ENCODE measurements around the gene PHPT1. TPM values are rescaled to one million over a fixed set of nuclear protein-coding genes. Genes with fewer than 3 reads are reported as not detected.
"Not testable (repeated sequence)": the region's sequence is repeated elsewhere in the genome, so short reads cannot be mapped to it uniquely, and the experiment has no call there.

The PHPT1 gene
- total RNA-seq, result 131 and 142 TPM in 2 replicates
- long read RNA-seq, transcript PHPT1-201 (3 exons, 890 nt), result major isoform, 26 of 32 reads
- long read RNA-seq, partial matches to known transcripts, result 1 of 32 reads
- long read RNA-seq, other reads (novel, unspliced or antisense), result 5 of 32 reads

DNA sequence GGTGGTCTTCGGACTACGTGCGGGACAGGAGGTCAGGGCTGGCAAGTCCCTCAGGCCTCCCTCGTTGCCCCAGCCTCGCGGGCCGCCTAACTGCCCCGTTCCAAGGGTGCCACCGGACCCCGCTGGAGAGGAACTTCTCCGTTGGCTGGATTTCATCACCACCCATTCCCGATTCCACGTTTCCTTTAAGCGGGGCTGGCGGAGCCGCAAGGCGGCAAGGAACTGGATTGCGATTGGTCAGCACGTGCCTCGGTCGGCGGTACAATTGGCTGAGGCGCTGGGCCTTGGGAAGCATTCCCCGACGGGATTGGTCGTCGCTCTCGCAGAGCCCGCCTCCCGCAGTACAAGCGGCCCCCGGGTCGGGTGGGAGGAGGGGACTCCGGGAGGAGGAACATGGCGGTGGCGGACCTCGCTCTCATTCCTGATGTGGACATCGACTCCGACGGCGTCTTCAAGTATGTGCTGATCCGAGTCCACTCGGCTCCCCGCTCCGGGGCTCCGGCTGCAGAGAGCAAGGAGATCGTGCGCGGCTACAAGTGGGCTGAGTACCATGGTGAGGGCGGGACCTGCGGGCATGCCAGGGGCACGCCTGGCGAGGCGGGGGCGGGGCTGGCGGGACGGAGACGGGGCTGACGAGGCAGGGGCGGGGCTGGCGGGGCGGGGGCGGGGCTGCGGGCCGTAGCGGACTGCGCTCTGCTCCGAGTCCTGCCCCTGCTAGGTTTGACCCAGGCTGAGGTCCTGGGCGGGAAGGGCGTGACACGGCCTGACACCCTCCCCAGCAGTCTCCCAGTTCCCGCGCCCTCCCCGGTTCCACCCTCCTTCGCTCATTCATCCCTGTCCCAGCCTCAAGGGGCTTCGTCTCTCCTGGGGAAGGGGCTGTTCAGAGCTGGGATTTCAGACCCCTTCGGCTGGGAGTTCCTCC lies at the start of gene PHPT1:
PHPT1 (plus strand) TSS at position 372 of the 922 bp plus-strand sequence; CDS start at position 394, 22 bp downstream.
- peak; percentile 100 for DNase-seq (ENCODE audit: extremely low spot score, unreplicated experiment)
- no peak for TF ChIP-seq CTCF (IDR thresholded peaks at IDR 0.05)
- H3K4me3 Mint-ChIP-seq (ENCODE audit: unreplicated experiment), result peak within 1 kb of the TSS; percentile 94
- peak within 1 kb of the TSS; percentile 97 for H3K27ac Mint-ChIP-seq (ENCODE audit: unreplicated experiment)
- H3K4me1 Mint-ChIP-seq (ENCODE audit: unreplicated experiment), result peaks cover 22% of the 10 kb centered on the region
- H3K36me3 Mint-ChIP-seq (ENCODE audit: unreplicated experiment), result no peaks in the 10 kb centered on the region
- H3K9me3 Mint-ChIP-seq (ENCODE audit: unreplicated experiment), result no peaks in the 10 kb centered on the region
- no peaks in the 10 kb centered on the region for H3K27me3 Mint-ChIP-seq (ENCODE audit: unreplicated experiment)

GRCh38 chr9:136799854-136800657 lies 49.2 kb upstream of the PHPT1 start:
- no peak for TF ChIP-seq CTCF (IDR thresholded peaks at IDR 0.05)
- H3K4me1 Mint-ChIP-seq (ENCODE audit: unreplicated experiment), result peaks cover 24% of the 10 kb centered on the region
- H3K27ac Mint-ChIP-seq (ENCODE audit: unreplicated experiment), result peak overlapping the region; percentile 31
- no peaks in the 10 kb centered on the region for H3K9me3 Mint-ChIP-seq (ENCODE audit: unreplicated experiment)
- H3K27me3 Mint-ChIP-seq (ENCODE audit: unreplicated experiment), result peaks cover 19% of the 10 kb centered on the region
- H3K36me3 Mint-ChIP-seq (ENCODE audit: unreplicated experiment), result no peaks in the 10 kb centered on the region
- no peak for DNase-seq (ENCODE audit: extremely low spot score, unreplicated experiment)
- peak overlapping the region; percentile 72 for H3K4me3 Mint-ChIP-seq (ENCODE audit: unreplicated experiment)

DNA sequence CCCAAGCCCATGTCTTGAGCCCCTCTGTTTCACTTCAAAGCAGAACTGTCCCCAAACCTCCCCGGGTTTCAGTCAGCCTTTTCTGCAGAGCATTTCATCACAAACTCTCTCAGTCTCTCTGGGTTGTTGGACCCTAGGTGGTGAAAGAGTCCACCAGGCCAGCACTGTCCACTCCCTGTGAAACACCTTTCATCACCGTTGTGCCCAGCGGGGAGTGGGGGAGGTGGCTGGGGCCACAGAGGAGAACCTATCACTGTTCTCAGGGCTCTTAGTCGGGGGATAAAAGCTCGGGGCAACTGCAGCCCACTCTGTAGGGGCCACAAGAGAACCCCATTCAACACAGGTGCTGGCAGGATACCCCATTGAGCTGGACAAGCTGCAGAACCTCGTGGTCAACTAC lies 46.9 kb upstream of the PHPT1 start:
- H3K36me3 Mint-ChIP-seq (ENCODE audit: unreplicated experiment), result no peaks in the 10 kb centered on the region
- DNase-seq (ENCODE audit: extremely low spot score, unreplicated experiment), result no peak
- no peaks in the 10 kb centered on the region for H3K9me3 Mint-ChIP-seq (ENCODE audit: unreplicated experiment)
- peaks cover 13% of the 10 kb centered on the region for H3K27me3 Mint-ChIP-seq (ENCODE audit: unreplicated experiment)
- H3K4me1 Mint-ChIP-seq (ENCODE audit: unreplicated experiment), result peaks cover 21% of the 10 kb centered on the region
- no peak overlapping the region for H3K27ac Mint-ChIP-seq (ENCODE audit: unreplicated experiment)
- TF ChIP-seq CTCF (IDR thresholded peaks at IDR 0.05), result no peak
- H3K4me3 Mint-ChIP-seq (ENCODE audit: unreplicated experiment), result no peak overlapping the region

DNA sequence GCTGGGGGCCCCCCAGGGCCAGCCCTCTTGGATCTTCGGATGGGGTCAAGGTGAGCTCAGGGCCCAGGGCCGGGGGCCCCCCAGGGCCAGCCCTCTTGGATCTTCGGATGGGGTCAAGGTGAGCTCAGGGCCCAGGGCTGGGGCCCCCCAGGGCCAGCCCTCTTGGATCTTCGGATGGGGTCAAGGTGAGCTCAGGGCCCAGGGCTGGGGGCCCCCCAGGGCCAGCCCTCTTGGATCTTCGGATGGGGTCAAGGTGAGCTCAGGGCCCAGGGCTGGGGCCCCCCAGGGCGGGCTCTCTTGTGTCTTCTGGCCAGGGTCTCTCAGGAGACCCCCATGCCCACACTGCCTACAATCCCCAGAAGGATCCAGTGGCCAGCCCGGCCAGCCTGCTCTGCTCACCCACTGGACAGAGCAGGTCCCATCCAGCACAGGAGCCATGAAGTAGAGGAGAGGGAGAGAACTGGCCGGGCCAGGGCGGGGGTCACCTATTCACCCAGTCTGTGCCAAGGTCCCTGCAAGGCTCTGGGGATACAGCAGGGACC lies 46.1 kb upstream of the PHPT1 start:
- not testable (repeated sequence) for H3K36me3 Mint-ChIP-seq (ENCODE audit: unreplicated experiment); H3K27ac Mint-ChIP-seq (ENCODE audit: unreplicated experiment); H3K4me3 Mint-ChIP-seq (ENCODE audit: unreplicated experiment); DNase-seq (ENCODE audit: extremely low spot score, unreplicated experiment); H3K9me3 Mint-ChIP-seq (ENCODE audit: unreplicated experiment)
- Mint-ChIP-seq H3K4me1 (ENCODE audit: unreplicated experiment) (peaks cover 21% of the 10 kb centered on the region), H3K27me3 (ENCODE audit: unreplicated experiment) (peaks cover 13% of the 10 kb centered on the region)
